ENCODE measurements around the gene RSPO3.

RSPO3 gene

DNA sequence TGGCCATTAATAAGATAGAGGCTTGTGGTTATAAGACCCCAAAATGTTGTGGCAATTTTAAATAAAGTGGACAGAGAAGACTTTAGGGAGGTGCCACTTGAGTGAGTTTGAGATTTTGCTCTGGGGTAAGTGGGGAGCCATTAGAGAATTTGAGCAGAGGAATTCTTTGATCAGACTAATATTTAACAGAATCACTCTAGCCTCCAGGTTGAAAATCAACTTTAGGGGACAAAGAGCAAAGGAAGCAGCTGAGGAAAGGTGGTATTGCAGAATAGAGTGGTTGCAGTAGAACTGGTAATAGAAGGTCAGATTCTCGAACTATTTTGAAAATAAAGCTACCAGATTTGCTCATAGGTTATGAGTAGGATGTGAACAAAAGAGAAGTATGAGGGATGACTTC, 97.5 kb downstream of the RSPO3 start:
- Histone ChIP-seq H3K27me3 (peaks cover 13% of the 10 kb centered on the region), H3K4me3 (ENCODE audit: low read depth in 1 of 2, low read length in 1 of 2) (no peak overlapping the region), H3K9me3 (no peaks in the 10 kb centered on the region), H3K36me3 (no peaks in the 10 kb centered on the region), H3K4me1 (ENCODE audit: control insufficient read depth in 1 of 2, insufficient read depth in 1 of 2, low read depth in 1 of 2, low read length in 1 of 2) (no peaks in the 10 kb centered on the region), H3K27ac (no peak overlapping the region)
- TF ChIP-seq, protein P1, sequence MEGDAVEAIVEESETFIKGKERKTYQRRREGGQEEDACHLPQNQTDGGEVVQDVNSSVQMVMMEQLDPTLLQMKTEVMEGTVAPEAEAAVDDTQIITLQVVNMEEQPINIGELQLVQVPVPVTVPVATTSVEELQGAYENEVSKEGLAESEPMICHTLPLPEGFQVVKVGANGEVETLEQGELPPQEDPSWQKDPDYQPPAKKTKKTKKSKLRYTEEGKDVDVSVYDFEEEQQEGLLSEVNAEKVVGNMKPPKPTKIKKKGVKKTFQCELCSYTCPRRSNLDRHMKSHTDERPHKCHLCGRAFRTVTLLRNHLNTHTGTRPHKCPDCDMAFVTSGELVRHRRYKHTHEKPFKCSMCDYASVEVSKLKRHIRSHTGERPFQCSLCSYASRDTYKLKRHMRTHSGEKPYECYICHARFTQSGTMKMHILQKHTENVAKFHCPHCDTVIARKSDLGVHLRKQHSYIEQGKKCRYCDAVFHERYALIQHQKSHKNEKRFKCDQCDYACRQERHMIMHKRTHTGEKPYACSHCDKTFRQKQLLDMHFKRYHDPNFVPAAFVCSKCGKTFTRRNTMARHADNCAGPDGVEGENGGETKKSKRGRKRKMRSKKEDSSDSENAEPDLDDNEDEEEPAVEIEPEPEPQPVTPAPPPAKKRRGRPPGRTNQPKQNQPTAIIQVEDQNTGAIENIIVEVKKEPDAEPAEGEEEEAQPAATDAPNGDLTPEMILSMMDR (IDR thresholded peaks at IDR 0.05) = no peak

DNA sequence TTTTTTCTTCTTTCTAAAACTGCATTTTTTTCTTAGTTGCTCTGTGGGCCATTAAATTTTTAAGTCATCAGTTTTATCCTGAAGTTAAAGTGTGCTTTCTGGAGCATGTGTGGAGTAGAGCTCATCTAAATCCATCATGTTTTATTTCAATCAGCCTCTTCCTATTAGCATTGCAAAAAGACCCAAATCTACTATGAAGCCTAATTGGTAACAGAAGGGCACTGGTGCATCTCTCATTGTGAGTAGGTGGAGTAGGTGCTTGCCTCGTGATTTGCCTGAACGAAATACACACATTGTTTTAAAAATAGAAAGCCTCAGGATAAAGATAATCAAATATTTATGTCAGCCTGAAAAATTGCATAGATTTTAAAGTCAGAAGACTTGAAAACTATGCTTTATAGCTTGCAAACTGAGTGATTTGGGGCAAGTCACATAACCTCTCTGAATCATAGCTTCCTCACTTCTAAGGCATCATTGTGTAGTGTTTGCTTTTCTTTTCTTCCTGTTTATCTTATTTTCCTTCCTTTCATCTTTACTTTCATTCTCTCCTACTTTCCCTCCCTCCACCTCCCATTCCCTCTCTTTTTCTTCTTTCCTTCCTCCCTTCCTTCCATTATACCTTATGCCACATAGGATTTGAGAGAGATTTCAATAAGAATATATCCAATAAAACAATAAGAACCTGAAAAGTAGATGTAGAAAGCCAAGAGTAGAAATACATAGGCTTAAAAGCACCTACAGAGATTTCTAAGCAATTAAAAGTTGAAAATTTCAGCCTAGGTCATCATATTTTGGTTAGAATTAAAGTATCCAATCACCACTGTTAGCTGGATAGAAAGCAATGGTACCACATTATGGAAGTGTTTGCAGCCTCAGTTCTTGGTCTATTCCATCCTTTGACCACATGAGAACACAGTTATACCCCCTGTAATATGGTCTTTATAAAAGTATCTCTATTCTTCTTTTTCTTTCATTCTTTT, 98.6 kb downstream of the RSPO3 start:
- Histone ChIP-seq H3K4me3 (ENCODE audit: low read depth in 1 of 2, low read length in 1 of 2) (no peak overlapping the region), H3K9me3 (no peaks in the 10 kb centered on the region), H3K27ac (no peak overlapping the region), H3K27me3 (peaks cover 13% of the 10 kb centered on the region), H3K36me3 (no peaks in the 10 kb centered on the region), H3K4me1 (ENCODE audit: control insufficient read depth in 1 of 2, insufficient read depth in 1 of 2, low read depth in 1 of 2, low read length in 1 of 2) (peaks cover 0 to under 1% of the 10 kb centered on the region in 2 experiments)
- TF ChIP-seq, protein P1 (IDR thresholded peaks at IDR 0.05) = no peak

DNA sequence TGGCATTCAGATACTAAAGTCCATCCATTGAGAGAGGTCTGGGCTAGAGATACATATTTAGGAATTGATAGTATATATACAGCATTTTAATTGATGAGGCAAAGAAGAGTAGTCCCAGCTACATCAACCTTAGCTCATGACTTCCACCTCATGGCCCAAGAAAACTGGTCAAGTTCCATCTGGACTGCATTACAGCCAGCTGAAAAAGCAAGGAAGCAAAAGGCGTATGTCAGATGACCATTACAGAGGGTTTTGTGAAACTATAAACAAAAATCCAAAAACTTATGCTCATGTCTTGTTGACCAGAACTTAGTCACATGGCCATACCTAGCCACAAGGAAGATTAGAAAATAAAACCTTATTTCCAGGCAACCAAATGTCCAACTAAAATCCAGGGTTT, 101.4 kb downstream of the RSPO3 start:
- Histone ChIP-seq H3K27me3 (peaks cover 13% of the 10 kb centered on the region), H3K9me3 (no peaks in the 10 kb centered on the region), H3K4me3 (ENCODE audit: low read depth in 1 of 2, low read length in 1 of 2) (no peak overlapping the region), H3K4me1 (ENCODE audit: control insufficient read depth in 1 of 2, insufficient read depth in 1 of 2, low read depth in 1 of 2, low read length in 1 of 2) (peaks cover 9 to 12% of the 10 kb centered on the region in 2 experiments), H3K36me3 (no peaks in the 10 kb centered on the region), H3K27ac (no peak overlapping the region)
- TF ChIP-seq, protein P1 (IDR thresholded peaks at IDR 0.05) = no peak

DNA sequence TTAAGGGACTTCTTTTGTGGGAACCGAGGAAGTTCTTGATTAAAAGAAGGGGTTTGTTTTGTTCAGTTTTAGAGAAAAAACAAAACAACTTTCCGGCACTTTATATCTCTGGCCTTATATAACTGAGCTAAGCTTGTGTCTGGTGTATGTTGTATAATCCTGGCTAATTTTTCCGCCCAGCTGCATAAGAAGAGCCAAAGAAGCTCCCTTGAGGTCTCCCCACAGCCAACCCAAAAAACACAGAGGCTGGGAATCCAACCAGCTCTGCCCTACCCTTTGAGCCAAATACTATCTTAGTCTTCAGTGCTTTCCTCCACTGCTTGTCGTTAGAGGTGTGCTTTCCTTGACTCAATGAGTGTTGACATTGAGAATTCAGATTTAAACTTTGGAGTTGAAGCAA, 102.7 kb downstream of the RSPO3 start:
- TF ChIP-seq, protein P1 (IDR thresholded peaks at IDR 0.05) = no peak
- Histone ChIP-seq H3K27ac (no peak overlapping the region), H3K9me3 (no peaks in the 10 kb centered on the region), H3K27me3 (peaks cover 7% of the 10 kb centered on the region), H3K36me3 (no peaks in the 10 kb centered on the region), H3K4me1 (ENCODE audit: control insufficient read depth in 1 of 2, insufficient read depth in 1 of 2, low read depth in 1 of 2, low read length in 1 of 2) (peaks cover 9 to 12% of the 10 kb centered on the region in 2 experiments), H3K4me3 (ENCODE audit: low read depth in 1 of 2, low read length in 1 of 2) (no peak overlapping the region)

DNA sequence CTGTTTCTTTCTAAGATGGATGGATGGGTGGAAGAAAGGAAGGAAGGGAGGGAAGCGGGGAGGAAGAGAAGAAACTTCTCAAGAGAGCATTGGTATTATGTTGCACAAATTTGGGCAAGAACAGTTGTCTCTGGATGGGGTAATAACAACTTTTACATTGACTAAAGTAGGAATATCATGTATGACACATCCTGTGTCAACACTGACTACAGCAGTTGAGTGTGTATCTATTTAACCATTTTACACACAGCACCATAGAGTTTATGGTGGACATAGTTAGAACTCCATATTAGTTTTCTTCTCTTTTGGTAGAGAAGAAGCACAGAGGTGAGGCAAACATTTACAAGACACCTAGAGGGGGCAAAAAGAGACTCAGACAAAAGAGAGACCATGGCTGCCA, 103.9 kb downstream of the RSPO3 start:
- TF ChIP-seq, protein P1 (IDR thresholded peaks at IDR 0.05) = no peak
- H3K4me3 ChIP-seq (ENCODE audit: low read depth in 1 of 2, low read length in 1 of 2) = no peak overlapping the region

More for the DNA sequence above, 103.9 kb downstream of the RSPO3 start:
- Histone ChIP-seq H3K27ac (no peak overlapping the region), H3K36me3 (no peaks in the 10 kb centered on the region), H3K4me1 (ENCODE audit: control insufficient read depth in 1 of 2, insufficient read depth in 1 of 2, low read depth in 1 of 2, low read length in 1 of 2) (peaks cover 9 to 12% of the 10 kb centered on the region in 2 experiments), H3K9me3 (no peaks in the 10 kb centered on the region), H3K27me3 (no peaks in the 10 kb centered on the region)

Data from neutrophil (primary cell).